Endodermal cell (in vitro differentiated cells): Measurements from ENCODE around the gene PITPNC1. TPM values are rescaled to one million over a fixed set of nuclear protein-coding genes. Genes with fewer than 3 reads are reported as not detected.
A peak's percentile ranks its signal among the peaks of the same experiment; 100 is the strongest.

Experiments
- DNase-seq: peaks from one replicate; pipeline ENCODE4 v3.0.0-alpha.2; 2017
- H3K27ac ChIP-seq: 2 replicates; pipeline ENCODE4 v1.5.1; 2013; ENCODE audit warnings: mild to moderate bottlenecking, low read depth, low read length, moderate library complexity
- H3K27me3 ChIP-seq: 2 replicates; pipeline ENCODE4 v1.6.1; 2013; ENCODE audit warnings: mild to moderate bottlenecking, low read length, moderate library complexity; ENCODE audit not compliant: insufficient read depth, control insufficient read depth, poor library complexity, severe bottlenecking
- H3K36me3 ChIP-seq: 2 replicates; pipeline ENCODE4 v1.7.0; 2013; ENCODE audit warnings: mild to moderate bottlenecking, low read length, moderate library complexity; ENCODE audit not compliant: control insufficient read depth, insufficient read depth
- H3K4me1 ChIP-seq: one replicate; pipeline ENCODE4 v1.7.0; 2013; ENCODE audit warnings: low read length; ENCODE audit not compliant: control insufficient read depth, insufficient read depth
- H3K4me3 ChIP-seq: 2 replicates; pipeline ENCODE4 v1.5.1; 2013; ENCODE audit warnings: mild to moderate bottlenecking, low read length, moderate library complexity
- H3K9ac ChIP-seq: 2 replicates; pipeline ENCODE4 v1.6.1; 2013; ENCODE audit warnings: mild to moderate bottlenecking, low read length, moderate library complexity; ENCODE audit not compliant: poor library complexity, severe bottlenecking; ENCODE audit errors: extremely low read depth
- H3K9me3 ChIP-seq: 2 replicates; pipeline ENCODE4 v1.6.1; 2013; ENCODE audit warnings: mild to moderate bottlenecking, low read length, moderate library complexity; ENCODE audit not compliant: control insufficient read depth
- H3K27ac Mint-ChIP-seq: 2 replicates; pipeline ENCODE4 v1.8.0; 2020; ENCODE audit warnings: mixed read lengths
- H3K27me3 Mint-ChIP-seq: 2 replicates; pipeline ENCODE4 v1.8.0; 2021; ENCODE audit warnings: mild to moderate bottlenecking, mixed read lengths; ENCODE audit not compliant: insufficient read depth
- H3K36me3 Mint-ChIP-seq: 2 replicates; pipeline ENCODE4 v1.8.0; 2020; ENCODE audit warnings: low read depth, mixed read lengths
- H3K4me1 Mint-ChIP-seq: 2 replicates; pipeline ENCODE4 v1.8.0; 2020; ENCODE audit warnings: mixed read lengths
- H3K4me3 Mint-ChIP-seq: 2 replicates; pipeline ENCODE4 v1.8.0; 2020; ENCODE audit warnings: mild to moderate bottlenecking, moderate library complexity, mixed read lengths
- H3K9me3 Mint-ChIP-seq: 2 replicates; pipeline ENCODE4 v1.8.0; 2020; ENCODE audit warnings: mild to moderate bottlenecking, mixed read lengths
- WGBS, 2 experiments: methylation state at CpG; one replicate each; pipeline versions ENCODE4 v1.1.5 to v1.1.7; 2013; ENCODE audit warnings: missing lambda C conversion rate in 2 of 2, mixed read lengths in 1 of 2; ENCODE audit not compliant: insufficient coverage in 1 of 2, insufficient read length in 1 of 2; 5-methylcytosine and 5-hydroxymethylcytosine counted together
- total RNA-seq, 2 donors: library from RNA; stranded (reverse); fragmentation: NEBNext Ultra II Directional in 1 of 2; extraction: Animal tissue kit (Norgen Biotek cat#: 25700) in 1 of 2; gene quantifications; 2 replicates in 1 of 2; 3 replicates in 1 of 2; pipeline ENCODE4 v1.2.1, GENCODE V29; 2021
- TF ChIP-seq, protein P1 (sequence below): fragments of 200-600 bp; sonication (generic); conservative IDR thresholded peaks from 2 replicates; pipeline ENCODE4 v1.5.0; 2021; ENCODE audit warnings: antibody characterized with exemption, mild to moderate bottlenecking

PITPNC1 gene
- total RNA-seq, 2 donors from 2014 or later = 28.9 to 36.4 TPM

DNA sequence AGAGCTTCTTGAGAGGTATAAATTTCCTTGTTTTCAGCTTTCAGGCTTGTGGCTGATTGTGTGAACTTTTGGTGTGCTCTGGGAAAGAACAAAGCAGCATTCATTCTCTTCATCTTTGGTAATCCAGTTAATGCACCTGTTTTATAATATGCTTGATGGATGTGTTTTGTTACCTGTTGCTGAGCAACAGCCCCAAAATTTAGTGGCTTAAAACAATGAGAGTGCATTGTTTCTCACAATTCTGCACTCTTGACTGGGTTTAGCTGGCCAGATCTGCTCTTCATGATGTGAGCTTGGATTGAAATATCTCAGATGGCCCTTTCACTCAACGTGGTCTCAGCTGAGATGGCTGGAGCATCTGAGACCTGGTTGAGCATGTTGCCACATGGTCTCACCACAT lies 281.9 kb downstream of the PITPNC1 start:
- H3K9ac ChIP-seq = no peak overlapping the region
- TF ChIP-seq, protein P1, sequence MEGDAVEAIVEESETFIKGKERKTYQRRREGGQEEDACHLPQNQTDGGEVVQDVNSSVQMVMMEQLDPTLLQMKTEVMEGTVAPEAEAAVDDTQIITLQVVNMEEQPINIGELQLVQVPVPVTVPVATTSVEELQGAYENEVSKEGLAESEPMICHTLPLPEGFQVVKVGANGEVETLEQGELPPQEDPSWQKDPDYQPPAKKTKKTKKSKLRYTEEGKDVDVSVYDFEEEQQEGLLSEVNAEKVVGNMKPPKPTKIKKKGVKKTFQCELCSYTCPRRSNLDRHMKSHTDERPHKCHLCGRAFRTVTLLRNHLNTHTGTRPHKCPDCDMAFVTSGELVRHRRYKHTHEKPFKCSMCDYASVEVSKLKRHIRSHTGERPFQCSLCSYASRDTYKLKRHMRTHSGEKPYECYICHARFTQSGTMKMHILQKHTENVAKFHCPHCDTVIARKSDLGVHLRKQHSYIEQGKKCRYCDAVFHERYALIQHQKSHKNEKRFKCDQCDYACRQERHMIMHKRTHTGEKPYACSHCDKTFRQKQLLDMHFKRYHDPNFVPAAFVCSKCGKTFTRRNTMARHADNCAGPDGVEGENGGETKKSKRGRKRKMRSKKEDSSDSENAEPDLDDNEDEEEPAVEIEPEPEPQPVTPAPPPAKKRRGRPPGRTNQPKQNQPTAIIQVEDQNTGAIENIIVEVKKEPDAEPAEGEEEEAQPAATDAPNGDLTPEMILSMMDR = no peak
- peaks cover 9% of the 10 kb centered on the region for H3K4me1 Mint-ChIP-seq
- no peak overlapping the region for H3K4me3 ChIP-seq
- peaks cover 29% of the 10 kb centered on the region for H3K9me3 ChIP-seq
- DNase-seq = no peak
- H3K27me3 Mint-ChIP-seq = no peaks in the 10 kb centered on the region
- H3K36me3 Mint-ChIP-seq = peaks cover 29% of the 10 kb centered on the region
- H3K27me3 ChIP-seq = no peaks in the 10 kb centered on the region
- H3K27ac Mint-ChIP-seq = no peak overlapping the region
- peaks cover 25% of the 10 kb centered on the region for H3K9me3 Mint-ChIP-seq
- no peak overlapping the region for H3K27ac ChIP-seq
- H3K36me3 ChIP-seq = peaks cover 6% of the 10 kb centered on the region
- H3K4me1 ChIP-seq = no peaks in the 10 kb centered on the region
- 89% methylated on average over 1 of the region's 1 CpG for WGBS, 2 experiments
- no peak overlapping the region for H3K4me3 Mint-ChIP-seq

DNA sequence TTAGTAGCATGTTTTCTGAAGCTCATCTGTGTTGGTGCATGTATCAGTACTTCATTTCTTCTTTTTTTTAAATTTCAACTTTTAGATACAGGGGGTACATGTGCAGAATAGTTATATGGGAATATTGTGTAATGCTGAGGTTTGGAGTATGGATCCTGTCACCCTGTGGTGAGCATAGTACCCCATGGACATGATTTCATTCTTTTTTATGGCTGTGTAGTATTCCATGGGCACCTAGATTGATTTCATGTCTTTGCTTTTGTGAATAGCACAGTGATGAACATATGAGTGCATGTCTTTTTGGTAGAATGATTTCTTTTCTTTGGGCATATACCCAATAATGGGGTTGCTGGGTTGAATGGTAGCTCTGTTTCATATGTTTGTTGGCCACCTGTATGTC lies 285.6 kb downstream of the PITPNC1 start:
- DNase-seq = no peak
- peaks cover 6% of the 10 kb centered on the region for H3K36me3 ChIP-seq
- TF ChIP-seq, protein P1 = no peak
- H3K27me3 ChIP-seq = no peaks in the 10 kb centered on the region
- H3K4me1 ChIP-seq = no peaks in the 10 kb centered on the region
- peaks cover 24% of the 10 kb centered on the region for H3K9me3 Mint-ChIP-seq
- H3K9me3 ChIP-seq = peaks cover 26% of the 10 kb centered on the region
- H3K27ac Mint-ChIP-seq = no peak overlapping the region
- H3K4me3 Mint-ChIP-seq = no peak overlapping the region
- no peak overlapping the region for H3K27ac ChIP-seq
- no peaks in the 10 kb centered on the region for H3K27me3 Mint-ChIP-seq
- H3K36me3 Mint-ChIP-seq = peaks cover 27% of the 10 kb centered on the region
- no peaks in the 10 kb centered on the region for H3K4me1 Mint-ChIP-seq
- no peak overlapping the region for H3K9ac ChIP-seq
- H3K4me3 ChIP-seq = no peak overlapping the region

DNA sequence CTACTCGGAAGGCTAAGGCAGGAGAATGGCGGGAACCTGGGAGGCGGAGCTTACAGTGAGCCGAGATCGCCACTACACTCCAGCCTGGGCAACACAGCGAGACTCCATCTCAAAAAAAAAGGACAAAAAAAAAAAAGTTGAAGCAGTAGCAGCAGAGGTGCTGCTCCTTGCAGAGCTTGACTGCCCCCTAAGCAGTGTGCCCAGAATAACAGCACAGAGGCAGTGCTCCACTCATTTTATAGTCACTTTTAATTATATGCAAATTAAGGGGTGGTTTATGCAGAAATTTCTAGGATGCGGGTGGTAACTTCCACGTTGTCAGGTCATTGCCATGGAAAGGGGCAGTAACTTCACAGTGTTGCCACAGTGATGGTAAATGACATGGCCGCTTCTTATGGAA lies 286.4 kb downstream of the PITPNC1 start:
- Histone ChIP-seq H3K9ac (no peak overlapping the region), H3K9me3 (peaks cover 24% of the 10 kb centered on the region), H3K4me3 (no peak overlapping the region), H3K36me3 (peaks cover 6% of the 10 kb centered on the region), H3K27me3 (no peaks in the 10 kb centered on the region), H3K4me1 (no peaks in the 10 kb centered on the region), H3K27ac (no peak overlapping the region)
- WGBS, 2 experiments = 93 to 96% methylated on average over 6 to 9 of the region's 9 CpGs
- Mint-ChIP-seq H3K9me3 (peaks cover 22% of the 10 kb centered on the region), H3K27ac (no peak overlapping the region), H3K4me3 (no peak overlapping the region), H3K36me3 (peaks cover 29% of the 10 kb centered on the region), H3K4me1 (no peaks in the 10 kb centered on the region), H3K27me3 (no peaks in the 10 kb centered on the region)
- TF ChIP-seq, protein P1 = peak; percentile 37
- DNase-seq = no peak
